Body of pancreas (tissue), 4 donors: Measurements from ENCODE around the gene ARL6IP4. TPM values are rescaled to one million over a fixed set of nuclear protein-coding genes. Genes with fewer than 3 reads are reported as not detected.
A peak's percentile ranks its signal among the peaks of the same experiment; 100 is the strongest.

Source experiments
- ATAC-seq: fragments of 150-250 bp; one replicate; pipeline ENCODE4 v1.9.1; 2016
- DNase-seq, 4 donors: peaks; one replicate each; pipeline ENCODE4 v3.0.0-alpha.2; 2019
- H3K27ac ChIP-seq, 4 donors: fragments of 200-600 bp; sonication (generic); 1 replicate in 3 of 4; 2 replicates in 1 of 4; pipeline versions ENCODE4 v1.5.1 to v1.6.1; 2016 to 2019; ENCODE audit warnings: mild to moderate bottlenecking in 1 of 4, mixed read lengths in 1 of 4, moderate library complexity in 1 of 4
- H3K27me3 ChIP-seq, 2 donors: fragments of 200-600 bp; sonication (generic); one replicate each; pipeline ENCODE4 v1.6.0; 2016; ENCODE audit warnings: mild to moderate bottlenecking in 1 of 2
- H3K36me3 ChIP-seq, 2 donors: fragments of 200-600 bp; sonication (generic); replicated peaks in 1 of 2; 2 replicates each; pipeline ENCODE4 v1.5.1; 2016; ENCODE audit warnings: low read depth in 2 of 2; ENCODE audit not compliant: insufficient read depth in 1 of 2
- H3K4me1 ChIP-seq: fragments of 200-600 bp; sonication (generic); one replicate; pipeline ENCODE4 v1.6.0; 2016
- H3K4me3 ChIP-seq, 2 donors: fragments of 200-600 bp; sonication (generic); 1 replicate in 1 of 2; 2 replicates in 1 of 2; pipeline ENCODE4 v1.5.1; 2016 to 2019
- H3K9me3 ChIP-seq, 3 donors: fragments of 200-600 bp; sonication (generic); 1 replicate in 2 of 3; 2 replicates in 1 of 3; pipeline ENCODE4 v1.5.1; 2016
- CTCF ChIP-seq, 7 experiments: fragments of 450-650 bp in 4 of 7; fragments of 200-600 bp in 3 of 7; sonication (generic) in 3 of 7; IDR thresholded peaks; one replicate each; pipeline ENCODE4 v1.5.1; 2016 to 2019; ENCODE audit warnings: antibody characterized with exemption in 7 of 7
- POLR2A ChIP-seq, 3 donors: fragments of 450-650 bp; IDR thresholded peaks; one replicate each; pipeline ENCODE4 v1.6.1; 2016; ENCODE audit warnings: antibody characterized with exemption in 3 of 3, mild to moderate bottlenecking in 2 of 3
- WGBS, 2 donors: methylation state at CpG; one replicate each; pipeline ENCODE4 v1.1.5; 2017; 5-methylcytosine and 5-hydroxymethylcytosine counted together
- intact Hi-C: fragments of 100-400 bp; cut with DNase I; formaldehyde crosslinking; loops from one replicate; pipeline ENCODE4 v1.15.1; 2023
- total RNA-seq, 2 donors: library from RNA; depleted of rRNA; stranded (reverse); fragments of >200 nt; gene quantifications; one replicate each; pipeline ENCODE4 v1.1.0, GENCODE V29; 2016

ARL6IP4 gene
- total RNA-seq, 2 donors from 2014 or later, result 215 to 237 TPM

GRCh38 chr12:122944605-122945592, 35.6 kb upstream of the ARL6IP4 start:
- intact Hi-C loops, result loop anchor here (5.0 to 10.0 kb wide), 2 partner anchors 88 to 310 kb away; no protein-coding TSS in a partner anchor
- WGBS, 2 donors, result 49 to 75% methylated on average over 7 to 13 of the region's 14 CpGs
- DNase-seq, result peak; percentile 57 to 80 (median 74)

GRCh38 chr12:122946690-122947341, 33.7 kb upstream of the ARL6IP4 start:
- Histone ChIP-seq H3K4me3 (no peak overlapping the region), H3K4me1 (peaks cover 22% of the 10 kb centered on the region), H3K9me3 (no peaks in the 10 kb centered on the region), H3K36me3 (no peaks in the 10 kb centered on the region), H3K27ac (peak overlapping the region; percentile 28 to 69 (median 59)), H3K27me3 (no peaks in the 10 kb centered on the region)
- TF ChIP-seq CTCF (IDR thresholded peaks at IDR 0.05) (peak in 1 of 7 experiments; percentile 11), POLR2A (IDR thresholded peaks at IDR 0.05) (no peak)
- DNase-seq (peak; percentile 51 to 86 (median 72)), ATAC-seq (peak; percentile 53)
- intact Hi-C loops, result loop anchor here (5.0 to 10.0 kb wide), 2 partner anchors 90 to 312 kb away; no protein-coding TSS in a partner anchor
- 74 to 79% methylated on average over 5 to 10 of the region's 10 CpGs for WGBS, 2 donors

More at GRCh38 chr12:122944605-122945592, 35.6 kb upstream of the ARL6IP4 start:
- Histone ChIP-seq H3K4me1 (peaks cover 22% of the 10 kb centered on the region), H3K9me3 (no peaks in the 10 kb centered on the region), H3K36me3 (no peaks in the 10 kb centered on the region), H3K27ac (peak overlapping the region; percentile 36 to 75 (median 68)), H3K4me3 (no peak overlapping the region), H3K27me3 (no peaks in the 10 kb centered on the region)
- TF ChIP-seq POLR2A (IDR thresholded peaks at IDR 0.05) (no peak), CTCF (IDR thresholded peaks at IDR 0.05) (no peak)
- ATAC-seq, result peak; percentile 86

GRCh38 chr12:122947352-122947792, 33.1 kb upstream of the ARL6IP4 start:
- peak overlapping the region; percentile 28 to 69 (median 59) for H3K27ac ChIP-seq
- H3K27me3 ChIP-seq, result no peaks in the 10 kb centered on the region
- no peaks in the 10 kb centered on the region for H3K9me3 ChIP-seq
- intact Hi-C loops, result loop anchor here (5.0 to 10.0 kb wide), 2 partner anchors 90 to 313 kb away; no protein-coding TSS in a partner anchor
- peaks cover 22% of the 10 kb centered on the region for H3K4me1 ChIP-seq
- H3K36me3 ChIP-seq, result no peaks in the 10 kb centered on the region
- ATAC-seq (peak; percentile 41), DNase-seq (peak; percentile 42 to 66 (median 59))
- no peak overlapping the region for H3K4me3 ChIP-seq
- WGBS, 2 donors, result 68 to 69% methylated on average over 6 to 13 of the region's 15 CpGs
- TF ChIP-seq POLR2A (IDR thresholded peaks at IDR 0.05), result no peak
- peak in 4 of 7 experiments; percentile 10 to 21 (median 19) for TF ChIP-seq CTCF (IDR thresholded peaks at IDR 0.05)

GRCh38 chr12:122948605-122949004, 31.9 kb upstream of the ARL6IP4 start:
- H3K4me1 ChIP-seq, result peaks cover 22% of the 10 kb centered on the region
- no peaks in the 10 kb centered on the region for H3K9me3 ChIP-seq
- ATAC-seq (no peak), DNase-seq (no peak)
- H3K27ac ChIP-seq, result no peak overlapping the region
- H3K4me3 ChIP-seq, result no peak overlapping the region
- no peaks in the 10 kb centered on the region for H3K27me3 ChIP-seq
- 86 to 96% methylated on average over 9 to 10 of the region's 14 CpGs for WGBS, 2 donors
- no peaks in the 10 kb centered on the region for H3K36me3 ChIP-seq
- TF ChIP-seq POLR2A (IDR thresholded peaks at IDR 0.05) (no peak), CTCF (IDR thresholded peaks at IDR 0.05) (no peak)
- intact Hi-C loops, result loop anchor here (5.0 to 10.0 kb wide), 2 partner anchors 91 to 314 kb away; no protein-coding TSS in a partner anchor
